K562 (cell line): Measurements from ENCODE around the gene NFATC4. TPM values are rescaled to one million over a fixed set of nuclear protein-coding genes. Genes with fewer than 3 reads are reported as not detected.
A peak's percentile ranks its signal among the peaks of the same experiment; 100 is the strongest.

Experiments
- ATAC-seq: fragments of 200-7000 bp; cut with Tn5 transposase; 3 replicates; pipeline ENCODE4 v1.9.1; 2020; ENCODE audit warnings: moderate library complexity
- BruUV-seq: library from RNA; stranded (reverse); fragments of 400-500 nt; replicated peaks from 2 replicates; lab custom pipeline; 2021; lab: Mats Ljungman, UMichigan
- CTCF ChIA-PET: fragments of 300-600 bp; formaldehyde crosslinking; extraction: SDS; loops from one replicate; lab custom pipeline; 2021; ENCODE audit warnings: low intra/inter-chr PET ratio; lab: Yijun Ruan, JAX
- POLR2A ChIA-PET: fragments of 300-600, 350-650 bp; sonication (Branson Sonifier 250); formaldehyde crosslinking; extraction: SDS; loops from one replicate; lab custom pipeline; 2021; ENCODE audit warnings: antibody characterized with exemption, inconsistent platforms; lab: Yijun Ruan, JAX
- DNase-seq, 4 experiments: peaks; one replicate each; pipeline versions ENCODE4 v3.0.0 to v3.0.0-alpha.2; 2011 to 2018; ENCODE audit warnings: low spot score in 3 of 4, mixed read lengths in 3 of 4; ENCODE audit errors: extremely low read depth in 1 of 4
- FAIRE-seq: peaks from 2 replicates; lab custom pipeline; 2011; peaks lifted over from hg19 to GRCh38; lab: Jason Lieb, UNC
- H2AFZ ChIP-seq: 2 replicates; pipeline ENCODE4 v1.6.0; 2011; ENCODE audit warnings: low read depth, low read length, control low read depth, inconsistent platforms
- H3K27ac ChIP-seq: fragments of 200-600 bp; 3 replicates; pipeline ENCODE4 v1.8.0; 2011; ENCODE audit warnings: low read depth, mild to moderate bottlenecking, control low read depth, inconsistent platforms, low read length, moderate library complexity, mixed read lengths; ENCODE audit errors: extremely low read depth
- H3K27me3 ChIP-seq, 2 experiments: fragments of 300-600 bp in 1 of 2; 2 replicates in 1 of 2; 3 replicates in 1 of 2; pipeline versions ENCODE4 v1.6.0 to v1.8.0; 2011; ENCODE audit warnings: inconsistent platforms in 2 of 2, low read length in 2 of 2, mild to moderate bottlenecking in 1 of 2, mixed read lengths in 1 of 2, moderate library complexity in 1 of 2; ENCODE audit not compliant: control insufficient read depth in 2 of 2, insufficient read depth in 2 of 2
- H3K36me3 ChIP-seq: fragments of 300-600 bp; 3 replicates; pipeline ENCODE4 v1.8.0; 2011; ENCODE audit warnings: mild to moderate bottlenecking, low read length, inconsistent platforms; ENCODE audit not compliant: control insufficient read depth, insufficient read depth
- H3K4me1 ChIP-seq, 2 experiments: fragments of 200-600 bp in 1 of 2; replicated peaks in 1 of 2; 2 replicates in 1 of 2; 3 replicates in 1 of 2; pipeline versions ENCODE4 v1.5.1 to v1.8.0; 2011; ENCODE audit warnings: inconsistent platforms in 2 of 2, low read length in 2 of 2, mild to moderate bottlenecking in 1 of 2, mixed read lengths in 1 of 2, moderate library complexity in 1 of 2; ENCODE audit not compliant: control insufficient read depth in 2 of 2, insufficient read depth in 2 of 2
- H3K4me2 ChIP-seq: 2 replicates; pipeline ENCODE4 v1.6.1; 2011; ENCODE audit warnings: low read length, control low read depth, inconsistent platforms, mixed read lengths; ENCODE audit not compliant: insufficient read depth
- H3K4me3 ChIP-seq: fragments of 200-600 bp; sonication (generic), shearing (Covaris generic); 2 replicates; pipeline ENCODE4 v1.5.1; 2016; ENCODE audit warnings: control low read depth, inconsistent platforms
- H3K79me2 ChIP-seq: fragments of 200-600 bp; 3 replicates; pipeline ENCODE4 v1.8.0; 2011; ENCODE audit warnings: low read length, inconsistent platforms; ENCODE audit not compliant: control insufficient read depth, insufficient read depth
- H3K9ac ChIP-seq, 2 experiments: 2 replicates each; pipeline versions ENCODE4 v1.6.0 to v1.6.1; 2011; ENCODE audit warnings: low read depth in 2 of 2, low read length in 2 of 2, control low read depth in 1 of 2, inconsistent platforms in 1 of 2, mild to moderate bottlenecking in 1 of 2, mixed read lengths in 1 of 2; ENCODE audit not compliant: insufficient read depth in 1 of 2
- H3K9me1 ChIP-seq: one replicate; pipeline ENCODE4 v1.6.0; 2011; ENCODE audit warnings: inconsistent platforms, mild to moderate bottlenecking, low read length, moderate library complexity; ENCODE audit not compliant: control insufficient read depth, insufficient read depth
- H3K9me3 ChIP-seq: replicated peaks from 2 replicates; pipeline ENCODE4 v1.5.1; 2011; ENCODE audit warnings: low read depth, low read length, inconsistent platforms; ENCODE audit not compliant: control insufficient read depth, insufficient read depth
- H4K20me1 ChIP-seq: replicated peaks from 2 replicates; pipeline ENCODE4 v1.6.1; 2011; ENCODE audit warnings: low read length, inconsistent platforms, mixed read lengths; ENCODE audit not compliant: control insufficient read depth, insufficient read depth
- ADNP ChIP-seq: fragments of 200-800 bp; sonication (Bioruptor generic); IDR thresholded peaks from 2 replicates; pipeline ENCODE4 v1.6.1; 2016; ENCODE audit warnings: missing genetic modification characterization, missing compliant biosample characterization
- COPS2 ChIP-seq: fragments of 450-650 bp; conservative IDR thresholded peaks from 2 replicates; pipeline ENCODE4 v1.6.1; 2016; ENCODE audit warnings: mild to moderate bottlenecking, moderate library complexity
- EGR1 ChIP-seq: fragments of 450-650 bp; conservative IDR thresholded peaks from 2 replicates; pipeline ENCODE4 v1.6.1; 2017; ENCODE audit warnings: mild to moderate bottlenecking
- ELF1 ChIP-seq: fragments of 200-800 bp; sonication (Bioruptor generic); IDR thresholded peaks from 2 replicates; pipeline ENCODE4 v1.6.1; 2016; ENCODE audit warnings: missing genetic modification characterization, missing compliant biosample characterization
- ERF ChIP-seq: fragments of 450-650 bp; formaldehyde crosslinking; IDR thresholded peaks from 2 replicates; pipeline ENCODE4 v1.4.0; 2020; ENCODE audit warnings: mild to moderate bottlenecking, mixed read lengths
- GTF2B ChIP-seq: IDR thresholded peaks from 2 replicates; pipeline ENCODE4 v1.6.1; 2011; ENCODE audit not compliant: insufficient read length; ENCODE audit errors: extremely low read depth
- ZNF274 ChIP-seq: IDR thresholded peaks from 2 replicates; pipeline ENCODE4 v1.6.1; 2011; ENCODE audit warnings: low read depth, mild to moderate bottlenecking, low read length, moderate library complexity, borderline replicate concordance
- ZNF316 ChIP-seq: fragments of 450-650 bp; IDR thresholded peaks from 2 replicates; pipeline ENCODE4 v1.6.1; 2016
- ZNF318 ChIP-seq, 2 experiments: fragments of 450-650 bp; IDR thresholded peaks; 2 replicates each; pipeline ENCODE4 v1.6.1; 2016; ENCODE audit warnings: mild to moderate bottlenecking in 2 of 2, borderline replicate concordance in 1 of 2, low read depth in 1 of 2, moderate library complexity in 1 of 2
- WGBS: fragments of 100-300 bp; shearing (Covaris generic); methylation state at CpG from one replicate; pipeline ENCODE4 v1.1.6; 2016; ENCODE audit warnings: low coverage, mixed read lengths; ENCODE audit not compliant: insufficient coverage; ENCODE audit errors: missing lambda C conversion rate; 5-methylcytosine and 5-hydroxymethylcytosine counted together
- in situ Hi-C: fragments of 300-500 bp; cut with MboI; formaldehyde crosslinking; loops from 4 replicates; pipeline ENCODE4 v1.15.0; 2018; ENCODE audit warnings: inconsistent platforms, mixed read lengths
- intact Hi-C: fragments of 100-400 bp; cut with micrococcal nuclease; formaldehyde crosslinking; loops from 2 replicates; pipeline ENCODE4 v1.14.2; 2022
- polyA plus RNA-seq, 8 experiments: library from polyadenylated mRNA; depleted of rRNA in 4 of 8; stranded (reverse) in 5 of 8; unstranded in 3 of 8; fragments of >200 nt; fragmentation: Nextera tagmentation in 2 of 8; fragmentation: Illumina TruSeq in 1 of 8; extraction: Ambion mirVana in 2 of 8; extraction: Trizol in 1 of 8; gene quantifications; 2 replicates each; pipeline versions ENCODE4 v1.2.1 to v1.2.3, GENCODE V29; 2011 to 2014; ENCODE audit warnings: inconsistent platforms in 1 of 8, missing spikeins in 1 of 8
- total RNA-seq, 7 experiments: library from RNA; depleted of rRNA in 6 of 7; stranded (reverse); fragments of >200 nt in 6 of 7; fragmentation: Illumina TruSeq in 2 of 7; extraction: Trizol in 2 of 7; gene quantifications; 2 replicates each; pipeline versions ENCODE4 v1.2.1 to v1.2.3, GENCODE V29; 2011 to 2021; ENCODE audit warnings: low replicate concordance in 1 of 7
- TF ChIP-seq, protein P1 (sequence below): IDR thresholded peaks from 2 replicates; pipeline ENCODE4 v1.6.1; 2016; ENCODE audit warnings: missing genetic modification characterization, missing compliant biosample characterization
- TF ChIP-seq, protein P2 (sequence below): conservative IDR thresholded peaks from 2 replicates; pipeline ENCODE4 v1.6.1; 2011; ENCODE audit warnings: low read depth, mild to moderate bottlenecking, low read length; ENCODE audit not compliant: control insufficient read depth

The NFATC4 gene
- total and polyA plus RNA-seq, 9 of the 15 experiments (the other 6 are each of a cell fraction or from before 2014, with no cell fraction given): 0.25 to 3.8 (median 0.78) TPM; not detected in 1

DNA sequence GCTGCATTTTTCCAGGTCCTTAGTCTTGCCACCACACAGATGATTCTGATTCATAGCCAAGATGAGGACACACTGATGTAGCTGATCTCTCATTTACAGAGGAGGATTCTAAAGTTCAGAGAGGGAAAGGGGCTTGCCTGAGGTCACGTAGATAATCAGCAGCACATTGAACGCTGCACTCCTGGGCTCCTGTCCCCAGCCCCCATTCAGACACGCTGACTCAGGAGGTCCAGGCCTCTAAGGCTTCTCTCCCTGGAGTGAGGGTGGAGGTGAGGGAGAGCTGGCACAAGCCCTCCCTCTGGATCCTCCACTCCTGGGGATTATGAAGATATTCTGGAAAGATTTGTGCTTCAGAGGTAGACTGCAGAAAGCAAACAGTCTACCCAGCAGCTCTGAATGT lies 10.3 kb downstream of the NFATC4 start:
- no peaks in the 10 kb centered on the region for H3K9me3 ChIP-seq
- in situ Hi-C loops (no loop called here), intact Hi-C loops (no loop called here)
- POLR2A ChIA-PET: interaction anchor here (0.9 to 1.6 kb wide), 3 partner anchors 12 to 56 kb away, joined by 4 to 5 read pairs (median 4); no protein-coding TSS in a partner anchor
- peak overlapping the region; percentile 25 to 41; a peak in 3 of 4 replicates for H3K9ac ChIP-seq
- H3K27ac ChIP-seq: peak overlapping the region; percentile 30; the same call in 1 of the 3 replicates
- ATAC-seq (peak; percentile 42), DNase-seq (peak; percentile 31 to 58 (median 43)), FAIRE-seq (peak; percentile 78)
- H3K4me3 ChIP-seq: no peak overlapping the region
- no TSS peak for BruUV-seq
- no peaks in the 10 kb centered on the region for H3K9me1 ChIP-seq
- peak overlapping the region; percentile 72; the same call in 1 of the 2 replicates for H2AFZ ChIP-seq
- H4K20me1 ChIP-seq: no peaks in the 10 kb centered on the region
- H3K79me2 ChIP-seq: no peaks in the 10 kb centered on the region
- H3K4me2 ChIP-seq: peak overlapping the region; percentile 58
- no peaks in the 10 kb centered on the region for H3K27me3 ChIP-seq
- peaks cover 18 to 24% of the 10 kb centered on the region in 2 experiments for H3K4me1 ChIP-seq
- no peaks in the 10 kb centered on the region for H3K36me3 ChIP-seq
- CTCF ChIA-PET: no interaction called here
- WGBS: 5% methylated on average over 3 of the region's 3 CpGs
- TF ChIP-seq ZNF318 (IDR thresholded peaks at IDR 0.05; ENCODE audit: borderline replicate concordance in 1 of 2, low read depth in 1 of 2) (no peak), ERF (CRISPR knock-in tag) (no peak), GTF2B (no peak), ELF1 (tag) (no peak), EGR1 (no peak), ADNP (tag) (no peak), ZNF316 (peak; percentile 50; the same call in 1 of the 2 replicates), COPS2 (no peak), ZNF274 (no peak)
- TF ChIP-seq, protein P1, sequence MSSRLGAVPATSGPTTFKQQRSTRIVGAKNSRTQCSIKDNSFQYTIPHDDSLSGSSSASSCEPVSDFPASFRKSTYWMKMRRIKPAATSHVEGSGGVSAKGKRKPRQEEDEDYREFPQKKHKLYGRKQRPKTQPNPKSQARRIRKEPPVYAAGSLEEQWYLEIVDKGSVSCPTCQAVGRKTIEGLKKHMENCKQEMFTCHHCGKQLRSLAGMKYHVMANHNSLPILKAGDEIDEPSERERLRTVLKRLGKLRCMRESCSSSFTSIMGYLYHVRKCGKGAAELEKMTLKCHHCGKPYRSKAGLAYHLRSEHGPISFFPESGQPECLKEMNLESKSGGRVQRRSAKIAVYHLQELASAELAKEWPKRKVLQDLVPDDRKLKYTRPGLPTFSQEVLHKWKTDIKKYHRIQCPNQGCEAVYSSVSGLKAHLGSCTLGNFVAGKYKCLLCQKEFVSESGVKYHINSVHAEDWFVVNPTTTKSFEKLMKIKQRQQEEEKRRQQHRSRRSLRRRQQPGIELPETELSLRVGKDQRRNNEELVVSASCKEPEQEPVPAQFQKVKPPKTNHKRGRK (tag): no peak
- TF ChIP-seq, protein P2, sequence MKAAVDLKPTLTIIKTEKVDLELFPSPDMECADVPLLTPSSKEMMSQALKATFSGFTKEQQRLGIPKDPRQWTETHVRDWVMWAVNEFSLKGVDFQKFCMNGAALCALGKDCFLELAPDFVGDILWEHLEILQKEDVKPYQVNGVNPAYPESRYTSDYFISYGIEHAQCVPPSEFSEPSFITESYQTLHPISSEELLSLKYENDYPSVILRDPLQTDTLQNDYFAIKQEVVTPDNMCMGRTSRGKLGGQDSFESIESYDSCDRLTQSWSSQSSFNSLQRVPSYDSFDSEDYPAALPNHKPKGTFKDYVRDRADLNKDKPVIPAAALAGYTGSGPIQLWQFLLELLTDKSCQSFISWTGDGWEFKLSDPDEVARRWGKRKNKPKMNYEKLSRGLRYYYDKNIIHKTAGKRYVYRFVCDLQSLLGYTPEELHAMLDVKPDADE: no peak
